CD14-positive monocyte (primary cell): ENCODE data around the gene TAS1R3. TPM values are rescaled to one million over a fixed set of nuclear protein-coding genes. Genes with fewer than 3 reads are reported as not detected.

Source experiments
- DNase-seq, 3 donors: peaks; one replicate each; pipeline ENCODE4 v3.0.0-alpha.2; 2011 to 2022
- H2AFZ ChIP-seq: 2 replicates; pipeline ENCODE4 v1.6.0; 2012; ENCODE audit warnings: mild to moderate bottlenecking, low read depth, low read length, inconsistent platforms; ENCODE audit not compliant: insufficient read depth, poor library complexity, severe bottlenecking
- H3K27ac ChIP-seq, 2 donors: 1 replicate in 1 of 2; 2 replicates in 1 of 2; pipeline ENCODE4 v1.5.1; 2012 to 2013; ENCODE audit warnings: low read length in 2 of 2, control low read depth in 1 of 2, inconsistent platforms in 1 of 2, low read depth in 1 of 2, mild to moderate bottlenecking in 1 of 2
- H3K27me3 ChIP-seq, 2 donors: one replicate each; pipeline versions ENCODE4 v1.6.0 to v1.6.1; 2011 to 2013; ENCODE audit warnings: low read length in 2 of 2; ENCODE audit not compliant: control insufficient read depth in 2 of 2, insufficient read depth in 2 of 2
- H3K36me3 ChIP-seq, 2 donors: replicated peaks in 1 of 2; 1 replicate in 1 of 2; 2 replicates in 1 of 2; pipeline versions ENCODE4 v1.5.1 to v1.6.1; 2012 to 2013; ENCODE audit warnings: low read length in 2 of 2, control low read depth in 1 of 2, inconsistent platforms in 1 of 2, mild to moderate bottlenecking in 1 of 2; ENCODE audit not compliant: insufficient read depth in 2 of 2, control insufficient read depth in 1 of 2
- H3K4me1 ChIP-seq, 2 donors: 1 replicate in 1 of 2; 2 replicates in 1 of 2; pipeline versions ENCODE4 v1.5.1 to v1.6.1; 2012 to 2013; ENCODE audit warnings: low read length in 2 of 2, control low read depth in 1 of 2, inconsistent platforms in 1 of 2, mild to moderate bottlenecking in 1 of 2, moderate library complexity in 1 of 2; ENCODE audit not compliant: insufficient read depth in 2 of 2, control insufficient read depth in 1 of 2
- H3K4me2 ChIP-seq: replicated peaks from 2 replicates; pipeline ENCODE3; 2012; ENCODE audit warnings: low read length, moderate library complexity, mild to moderate bottlenecking; ENCODE audit not compliant: poor library complexity, severe bottlenecking; ENCODE audit errors: extremely low read depth
- H3K4me3 ChIP-seq, 3 experiments: fragments of 200-600 bp in 1 of 3; sonication (generic) in 1 of 3; replicated peaks in 1 of 3; 1 replicate in 2 of 3; 2 replicates in 1 of 3; pipeline ENCODE4 v1.5.1; 2011 to 2013; ENCODE audit warnings: low read length in 3 of 3, mild to moderate bottlenecking in 3 of 3, control low read depth in 2 of 3, low read depth in 2 of 3, inconsistent platforms in 1 of 3, moderate library complexity in 1 of 3
- H3K79me2 ChIP-seq: 2 replicates; pipeline ENCODE4 v1.6.0; 2012; ENCODE audit warnings: mild to moderate bottlenecking, control low read depth, inconsistent platforms, low read length, moderate library complexity; ENCODE audit not compliant: insufficient read depth
- H3K9ac ChIP-seq: 2 replicates; pipeline ENCODE4 v1.6.0; 2017; ENCODE audit warnings: low read length, mild to moderate bottlenecking; ENCODE audit not compliant: insufficient read depth, poor library complexity, severe bottlenecking
- H3K9me3 ChIP-seq, 2 donors: replicated peaks in 1 of 2; 1 replicate in 1 of 2; 2 replicates in 1 of 2; pipeline versions ENCODE4 v1.5.1 to v1.6.1; 2012 to 2013; ENCODE audit warnings: low read length in 2 of 2, control low read depth in 1 of 2; ENCODE audit not compliant: control insufficient read depth in 1 of 2, insufficient read depth in 1 of 2
- H4K20me1 ChIP-seq: 2 replicates; pipeline ENCODE4 v1.6.0; 2012; ENCODE audit warnings: mild to moderate bottlenecking, low read length, control low read depth, moderate library complexity; ENCODE audit not compliant: insufficient read depth
- H3K27ac Mint-ChIP-seq, 7 donors: one replicate each; pipeline ENCODE4 v1.8.0; 2020; ENCODE audit warnings: mild to moderate bottlenecking in 7 of 7, mixed read lengths in 7 of 7, moderate library complexity in 6 of 7, inconsistent platforms in 2 of 7
- H3K27me3 Mint-ChIP-seq, 3 donors: one replicate each; pipeline ENCODE4 v1.8.0; 2021 to 2022; ENCODE audit warnings: low read depth in 3 of 3, mild to moderate bottlenecking in 3 of 3, mixed read lengths in 3 of 3, moderate library complexity in 3 of 3, inconsistent platforms in 1 of 3
- H3K36me3 Mint-ChIP-seq, 2 donors: one replicate each; pipeline ENCODE4 v1.8.0; 2020; ENCODE audit warnings: mixed read lengths in 2 of 2, inconsistent platforms in 1 of 2, mild to moderate bottlenecking in 1 of 2
- H3K4me1 Mint-ChIP-seq: one replicate; pipeline ENCODE4 v1.8.0; 2020; ENCODE audit warnings: mild to moderate bottlenecking, mixed read lengths
- H3K4me3 Mint-ChIP-seq, 2 donors: one replicate each; pipeline ENCODE4 v1.8.0; 2020; ENCODE audit warnings: mild to moderate bottlenecking in 2 of 2, mixed read lengths in 2 of 2, moderate library complexity in 1 of 2
- H3K9me3 Mint-ChIP-seq, 7 donors: one replicate each; pipeline ENCODE4 v1.8.0; 2020 to 2022; ENCODE audit warnings: mixed read lengths in 7 of 7, mild to moderate bottlenecking in 6 of 7, moderate library complexity in 6 of 7, inconsistent platforms in 2 of 7
- WGBS: methylation state at CpG from one replicate; pipeline ENCODE4 v1.1.5; 2013; ENCODE audit warnings: missing lambda C conversion rate; ENCODE audit not compliant: insufficient coverage; 5-methylcytosine and 5-hydroxymethylcytosine counted together
- intact Hi-C, 2 donors: fragments of 100-400 bp; cut with micrococcal nuclease; formaldehyde crosslinking; loops; one replicate each; pipeline versions ENCODE4 v1.15.0 to v1.15.1; 2023
- polyA plus RNA-seq, 3 donors: library from polyadenylated mRNA; depleted of rRNA in 1 of 3; unstranded in 2 of 3; stranded (reverse) in 1 of 3; fragments of 300-500 nt in 2 of 3; fragments of >200 nt in 1 of 3; fragmentation: Illumina TruSeq in 2 of 3; gene quantifications; 1 replicate in 2 of 3; 2 replicates in 1 of 3; pipeline ENCODE4 v1.2.3, GENCODE V29; 2012 to 2021
- TF ChIP-seq, protein P1 (sequence below): fragments of 200-600 bp; IDR thresholded peaks from one replicate; pipeline ENCODE4 v1.8.0; 2022; ENCODE audit warnings: antibody characterized with exemption, mild to moderate bottlenecking

Gene TAS1R3
- polyA plus RNA-seq, 3 donors, result 0.45 TPM; not detected in 2

DNA sequence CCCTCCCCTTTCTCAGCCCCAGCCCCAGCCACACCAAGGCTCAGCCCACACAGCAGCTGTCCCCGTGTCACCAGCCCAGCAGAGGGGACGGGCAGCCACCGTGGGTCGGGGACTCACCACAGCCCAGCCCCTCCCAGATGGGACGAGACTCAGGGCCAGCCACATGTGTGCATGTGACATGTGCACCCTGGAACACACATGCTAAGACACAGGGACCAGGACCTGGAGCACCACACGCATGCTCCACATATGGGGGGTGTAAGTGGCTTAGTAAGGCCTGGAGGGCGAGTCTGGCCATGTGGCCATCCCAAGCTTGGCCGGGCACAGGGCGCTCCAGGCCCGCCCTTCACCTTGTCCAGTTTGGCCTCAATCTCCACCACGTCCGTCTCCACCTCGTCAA, 27.3 kb upstream of the TAS1R3 start:
- Histone ChIP-seq H3K4me3 (no peak overlapping the region), H3K79me2 (peaks cover 46% of the 10 kb centered on the region), H3K27ac (no peak overlapping the region), H3K4me2 (no peak overlapping the region), H3K9ac (no peak overlapping the region), H3K36me3 (peaks cover 0 to 2% of the 10 kb centered on the region in 2 donors), H3K27me3 (no peaks in the 10 kb centered on the region), H2AFZ (no peak overlapping the region), H4K20me1 (peaks cover 58% of the 10 kb centered on the region), H3K4me1 (peaks cover 32 to 44% of the 10 kb centered on the region in 2 donors), H3K9me3 (no peaks in the 10 kb centered on the region)
- H3K4me1 Mint-ChIP-seq, result peaks cover 29% of the 10 kb centered on the region
- H3K9me3 Mint-ChIP-seq, result no peaks in the 10 kb centered on the region
- TF ChIP-seq, protein P1, sequence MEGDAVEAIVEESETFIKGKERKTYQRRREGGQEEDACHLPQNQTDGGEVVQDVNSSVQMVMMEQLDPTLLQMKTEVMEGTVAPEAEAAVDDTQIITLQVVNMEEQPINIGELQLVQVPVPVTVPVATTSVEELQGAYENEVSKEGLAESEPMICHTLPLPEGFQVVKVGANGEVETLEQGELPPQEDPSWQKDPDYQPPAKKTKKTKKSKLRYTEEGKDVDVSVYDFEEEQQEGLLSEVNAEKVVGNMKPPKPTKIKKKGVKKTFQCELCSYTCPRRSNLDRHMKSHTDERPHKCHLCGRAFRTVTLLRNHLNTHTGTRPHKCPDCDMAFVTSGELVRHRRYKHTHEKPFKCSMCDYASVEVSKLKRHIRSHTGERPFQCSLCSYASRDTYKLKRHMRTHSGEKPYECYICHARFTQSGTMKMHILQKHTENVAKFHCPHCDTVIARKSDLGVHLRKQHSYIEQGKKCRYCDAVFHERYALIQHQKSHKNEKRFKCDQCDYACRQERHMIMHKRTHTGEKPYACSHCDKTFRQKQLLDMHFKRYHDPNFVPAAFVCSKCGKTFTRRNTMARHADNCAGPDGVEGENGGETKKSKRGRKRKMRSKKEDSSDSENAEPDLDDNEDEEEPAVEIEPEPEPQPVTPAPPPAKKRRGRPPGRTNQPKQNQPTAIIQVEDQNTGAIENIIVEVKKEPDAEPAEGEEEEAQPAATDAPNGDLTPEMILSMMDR, result no peak
- H3K27me3 Mint-ChIP-seq, result peaks cover 0 to 6% (median 2%) of the 10 kb centered on the region in 3 donors
- DNase-seq, result no peak
- peaks cover 0 to 12% of the 10 kb centered on the region in 2 donors for H3K36me3 Mint-ChIP-seq
- peak overlapping the region in 1 of 7 donors; percentile 68 for H3K27ac Mint-ChIP-seq
- 95% methylated on average over 9 of the region's 13 CpGs for WGBS
- H3K4me3 Mint-ChIP-seq, result no peak overlapping the region
- intact Hi-C loops, result no loop called here

DNA sequence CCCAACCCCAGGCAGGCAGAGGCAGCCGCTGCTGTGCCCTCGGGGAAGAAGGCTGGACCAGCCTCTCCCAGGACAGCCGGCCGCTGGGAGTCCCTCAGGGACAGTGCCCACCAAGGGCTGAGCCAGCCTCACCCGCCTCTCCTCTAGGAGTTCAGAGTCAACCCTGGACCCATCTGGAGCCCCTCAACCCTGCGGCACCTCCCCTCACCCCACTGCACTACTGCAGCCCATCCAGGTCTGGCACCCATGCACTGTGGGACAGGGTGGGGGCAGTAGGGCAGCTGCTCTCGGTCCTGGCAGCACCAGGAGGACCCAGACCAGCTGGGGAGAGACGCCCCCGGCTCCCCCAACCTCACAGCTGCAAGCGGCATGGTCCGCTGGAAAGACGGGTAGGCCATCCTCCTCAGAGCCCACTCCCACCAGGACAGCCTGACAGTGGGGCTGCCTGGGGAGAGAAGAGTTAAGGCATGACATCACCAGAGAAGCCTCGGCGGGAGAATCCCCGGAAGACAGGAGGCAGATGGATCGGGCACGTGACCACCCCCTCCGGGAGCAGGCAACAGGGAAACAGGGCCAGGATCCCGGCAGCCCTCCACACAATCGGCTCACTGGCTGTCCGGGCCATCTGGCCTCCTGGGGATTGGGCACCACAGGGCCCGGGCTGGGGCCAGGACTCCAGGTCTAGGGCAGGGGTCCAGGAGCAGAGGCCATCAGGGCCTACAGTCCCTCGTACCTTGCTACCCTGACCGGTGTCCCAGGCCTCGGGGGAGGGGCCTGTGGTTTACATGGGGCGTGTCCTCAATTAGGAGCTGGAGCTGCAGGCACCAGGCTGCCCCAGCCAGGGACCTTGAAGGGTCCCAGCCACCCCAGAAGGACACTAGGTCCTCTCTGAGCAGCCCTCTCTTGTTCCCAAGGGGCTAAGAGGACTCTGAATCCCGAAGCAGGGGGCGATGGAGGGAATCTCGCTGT, 26.5 kb upstream of the TAS1R3 start:
- DNase-seq, result peak in 2 of 3 donors; percentile 4 to 39
- Histone ChIP-seq H3K4me2 (peak overlapping the region; percentile 99), H3K36me3 (no peaks in the 10 kb centered on the region), H3K9ac (peak overlapping the region; percentile 81), H3K79me2 (peaks cover 46% of the 10 kb centered on the region), H3K27me3 (no peaks in the 10 kb centered on the region), H3K4me3 (peak overlapping the region; percentile 12 to 91 (median 57)), H3K9me3 (no peaks in the 10 kb centered on the region), H3K4me1 (peaks cover 38 to 52% of the 10 kb centered on the region in 2 donors), H4K20me1 (peaks cover 58% of the 10 kb centered on the region), H2AFZ (peak overlapping the region; percentile 59), H3K27ac (peak overlapping the region; percentile 55 to 80)
- H3K4me3 Mint-ChIP-seq, result peak overlapping the region; percentile 81 to 90
- WGBS, result 26% methylated on average over 21 of the region's 29 CpGs
- TF ChIP-seq, protein P1, result no peak
- peaks cover 34% of the 10 kb centered on the region for H3K4me1 Mint-ChIP-seq
- no peaks in the 10 kb centered on the region for H3K9me3 Mint-ChIP-seq
- intact Hi-C loops, result loop anchor here in 1 of 2 donors (5.0 kb wide), 2 partner anchors 73 to 478 kb away; partner anchors contain the start of gene AURKAIP1
- H3K36me3 Mint-ChIP-seq, result peaks cover 0 to 9% of the 10 kb centered on the region in 2 donors
- peak overlapping the region; percentile 15 to 86 (median 76) for H3K27ac Mint-ChIP-seq
- peaks cover 0 to 6% (median 2%) of the 10 kb centered on the region in 3 donors for H3K27me3 Mint-ChIP-seq
